Stimulated activated effector memory CD8-positive, alpha-beta T cell treated with anti-CD3 and anti-CD28 coated beads, Interleukin-12 subunit alpha, Interleukin-12 subunit beta, amount 100 ng/mL, for 72 hours (primary cell): ENCODE results near the gene FAM200A.
"Not testable (repeated sequence)": the region's sequence is repeated elsewhere in the genome, so short reads cannot be mapped to it uniquely, and the experiment has no call there.

ENCODE experiments used
- ATAC-seq: fragments of 150-1000 bp; cut with Tn5 transposase; 2 replicates; pipeline ENCODE4 v1.10.0; 2021
- DNase-seq, 2 donors: peaks; one replicate each; pipeline ENCODE4 v3.0.0; 2021 to 2022; ENCODE audit warnings: low spot score in 2 of 2
- H3K27ac Mint-ChIP-seq: one replicate; pipeline ENCODE4 v1.8.0; 2022; ENCODE audit warnings: mild to moderate bottlenecking, mixed read lengths
- H3K36me3 Mint-ChIP-seq: one replicate; pipeline ENCODE4 v1.8.0; 2022; ENCODE audit warnings: mild to moderate bottlenecking, mixed read lengths
- H3K4me1 Mint-ChIP-seq: one replicate; pipeline ENCODE4 v1.8.0; 2022; ENCODE audit warnings: mixed read lengths
- H3K4me3 Mint-ChIP-seq: one replicate; pipeline ENCODE4 v1.8.0; 2022; ENCODE audit warnings: mild to moderate bottlenecking, mixed read lengths
- H3K9me3 Mint-ChIP-seq: one replicate; pipeline ENCODE4 v1.8.0; 2022; ENCODE audit warnings: mixed read lengths

The FAM200A gene

GRCh38 chr7:99563650-99564049 lies 11.7 kb upstream of the FAM200A start:
- peaks cover 100% of the 10 kb centered on the region for H3K36me3 Mint-ChIP-seq
- peaks cover 41% of the 10 kb centered on the region for H3K4me1 Mint-ChIP-seq
- ATAC-seq (no peak), DNase-seq (no peak)
- no peak overlapping the region for H3K4me3 Mint-ChIP-seq
- H3K27ac Mint-ChIP-seq: peak overlapping the region; percentile 84
- no peaks in the 10 kb centered on the region for H3K9me3 Mint-ChIP-seq

GRCh38 chr7:99562832-99563231 lies 10.9 kb upstream of the FAM200A start:
- Mint-ChIP-seq H3K4me3 (peak overlapping the region; percentile 17), H3K36me3 (peaks cover 100% of the 10 kb centered on the region), H3K9me3 (no peaks in the 10 kb centered on the region), H3K4me1 (peaks cover 45% of the 10 kb centered on the region), H3K27ac (peak overlapping the region; percentile 84)
- ATAC-seq (peak; percentile 79), DNase-seq (peak in 1 of 2 donors; percentile 62)

- DNase-seq: no peak
- peak overlapping the region; percentile 17 for H3K4me3 Mint-ChIP-seq
- H3K27ac Mint-ChIP-seq: peak overlapping the region; percentile 84
- H3K4me1 Mint-ChIP-seq: peaks cover 49% of the 10 kb centered on the region
- no peaks in the 10 kb centered on the region for H3K9me3 Mint-ChIP-seq
- no peak for ATAC-seq
- H3K36me3 Mint-ChIP-seq: peaks cover 100% of the 10 kb centered on the region
Measured at GRCh38 chr7:99562114-99562784, 10.3 kb upstream of the FAM200A start.

GRCh38 chr7:99561737-99562051 lies 9.8 kb upstream of the FAM200A start:
- peaks cover 52% of the 10 kb centered on the region for H3K4me1 Mint-ChIP-seq

GRCh38 chr7:99560834-99561736 lies 9.2 kb upstream of the FAM200A start:
- H3K4me1 Mint-ChIP-seq: peaks cover 52% of the 10 kb centered on the region
- ATAC-seq (no peak), DNase-seq (no peak)
- peak overlapping the region; percentile 100 for H3K4me3 Mint-ChIP-seq
- no peaks in the 10 kb centered on the region for H3K9me3 Mint-ChIP-seq
- H3K27ac Mint-ChIP-seq: peak overlapping the region; percentile 100
- peaks cover 100% of the 10 kb centered on the region for H3K36me3 Mint-ChIP-seq

More at GRCh38 chr7:99561737-99562051, 9.8 kb upstream of the FAM200A start:
- no peak overlapping the region for H3K4me3 Mint-ChIP-seq
- H3K9me3 Mint-ChIP-seq: no peaks in the 10 kb centered on the region
- peak overlapping the region; percentile 84 for H3K27ac Mint-ChIP-seq
- peaks cover 100% of the 10 kb centered on the region for H3K36me3 Mint-ChIP-seq
- no peak for ATAC-seq
- DNase-seq: no peak

- no peaks in the 10 kb centered on the region for H3K9me3 Mint-ChIP-seq
- DNase-seq (no peak), ATAC-seq (no peak)
- peak overlapping the region; percentile 100 for H3K4me3 Mint-ChIP-seq
- H3K27ac Mint-ChIP-seq: peak overlapping the region; percentile 100
- H3K4me1 Mint-ChIP-seq: peaks cover 51% of the 10 kb centered on the region
- peaks cover 100% of the 10 kb centered on the region for H3K36me3 Mint-ChIP-seq
Measured at GRCh38 chr7:99559175-99559915, 7.4 kb upstream of the FAM200A start.

- H3K4me1 Mint-ChIP-seq: peaks cover 42% of the 10 kb centered on the region
- H3K9me3 Mint-ChIP-seq: no peaks in the 10 kb centered on the region
- ATAC-seq (peak; percentile 90), DNase-seq (peak; percentile 85 to 98)
- peak within 1 kb of the TSS; percentile 100 for H3K4me3 Mint-ChIP-seq
- H3K27ac Mint-ChIP-seq: peak within 1 kb of the TSS; percentile 100
- peaks cover 98% of the 10 kb centered on the region for H3K36me3 Mint-ChIP-seq
Measured at GRCh38 chr7:99558306-99559174, 6.6 kb upstream of the FAM200A start, which contains the start of gene ZNF655. Gene ZNF655, plus strand, starts transcription at chr7:99558642. Its CDS starts 1,918 bp downstream, at chr7:99560560.

GRCh38 chr7:99557940-99558305 lies 6.0 kb upstream of the FAM200A start:
- Mint-ChIP-seq H3K9me3 (no peaks in the 10 kb centered on the region), H3K4me1 (peaks cover 36% of the 10 kb centered on the region), H3K27ac (peak overlapping the region; percentile 100), H3K4me3 (peak overlapping the region; percentile 100), H3K36me3 (peaks cover 91% of the 10 kb centered on the region)
- ATAC-seq (peak; percentile 71), DNase-seq (no peak)

GRCh38 chr7:99557196-99557607 lies 5.3 kb upstream of the FAM200A start:
- Mint-ChIP-seq H3K9me3 (no peaks in the 10 kb centered on the region), H3K4me3 (peak overlapping the region; percentile 100), H3K27ac (peak overlapping the region; percentile 100), H3K36me3 (peaks cover 84% of the 10 kb centered on the region), H3K4me1 (peaks cover 32% of the 10 kb centered on the region)
- ATAC-seq: no peak
- no peak for DNase-seq

- Mint-ChIP-seq H3K36me3 (peaks cover 62% of the 10 kb centered on the region), H3K27ac (peak overlapping the region; percentile 57), H3K4me3 (no peak overlapping the region), H3K9me3 (no peaks in the 10 kb centered on the region), H3K4me1 (peaks cover 30% of the 10 kb centered on the region)
- DNase-seq: no peak
- ATAC-seq: no peak
Measured at GRCh38 chr7:99554939-99555338, 3.0 kb upstream of the FAM200A start.

- Mint-ChIP-seq H3K9me3 (no peaks in the 10 kb centered on the region), H3K4me3 (no peak overlapping the region), H3K36me3 (peaks cover 43% of the 10 kb centered on the region), H3K4me1 (peaks cover 28% of the 10 kb centered on the region), H3K27ac (no peak overlapping the region)
- ATAC-seq: no peak
- no peak for DNase-seq
Measured at GRCh38 chr7:99553039-99553438, 1.1 kb upstream of the FAM200A start.

- DNase-seq (no peak), ATAC-seq (no peak)
- Mint-ChIP-seq H3K36me3 (peaks cover 33% of the 10 kb centered on the region), H3K9me3 (no peaks in the 10 kb centered on the region), H3K4me3 (peak overlapping the region; percentile 90), H3K4me1 (peaks cover 18% of the 10 kb centered on the region), H3K27ac (peak overlapping the region; percentile 95)
Measured at GRCh38 chr7:99551334-99551733, 580 bp downstream of the FAM200A start.

GRCh38 chr7:99549545-99549944 lies 2.4 kb downstream of the FAM200A start:
- H3K27ac Mint-ChIP-seq, H3K9me3 Mint-ChIP-seq, DNase-seq, ATAC-seq, H3K4me3 Mint-ChIP-seq: not testable (repeated sequence)
- H3K36me3 Mint-ChIP-seq: peaks cover 15% of the 10 kb centered on the region
- peaks cover 18% of the 10 kb centered on the region for H3K4me1 Mint-ChIP-seq

GRCh38 chr7:99545308-99545707 lies 6.6 kb downstream of the FAM200A start:
- H3K27ac Mint-ChIP-seq, H3K36me3 Mint-ChIP-seq, H3K4me3 Mint-ChIP-seq, ATAC-seq, H3K4me1 Mint-ChIP-seq, DNase-seq, H3K9me3 Mint-ChIP-seq: not testable (repeated sequence)
